OCI-LY1 (cell line): ENCODE results near the gene TCF4.

ENCODE experiments used
- H2AFZ ChIP-seq: fragments of 200-600 bp; sonication (generic), shearing (Covaris generic); 2 replicates; pipeline ENCODE4 v1.6.0; 2014; ENCODE audit warnings: antibody characterized with exemption, mild to moderate bottlenecking, low read length
- H3F3A ChIP-seq: fragments of 200-600 bp; sonication (generic), shearing (Covaris generic); 2 replicates; pipeline ENCODE4 v1.6.0; 2014; ENCODE audit warnings: mild to moderate bottlenecking, antibody characterized with exemption, low read length, moderate library complexity; ENCODE audit not compliant: insufficient read depth
- H3K27ac ChIP-seq: fragments of 200-600 bp; sonication (generic); 2 replicates; pipeline ENCODE4 v1.5.1; 2014; ENCODE audit warnings: low read length, mixed run types, mild to moderate bottlenecking, low read depth; ENCODE audit not compliant: poor library complexity, severe bottlenecking
- H3K27me3 ChIP-seq: fragments of 200-600 bp; sonication (generic); 2 replicates; pipeline ENCODE4 v1.6.0; 2014; ENCODE audit warnings: antibody characterized with exemption, mild to moderate bottlenecking, low read length, moderate library complexity; ENCODE audit not compliant: insufficient read depth
- H3K36me3 ChIP-seq: fragments of 200-600 bp; sonication (generic); 2 replicates; pipeline ENCODE4 v1.6.1; 2014; ENCODE audit warnings: mild to moderate bottlenecking, antibody characterized with exemption, low read length, moderate library complexity, mixed read lengths; ENCODE audit not compliant: insufficient read depth
- H3K4me1 ChIP-seq: fragments of 200-600 bp; sonication (generic); 2 replicates; pipeline ENCODE4 v1.5.1; 2014; ENCODE audit warnings: mild to moderate bottlenecking, low read length, moderate library complexity; ENCODE audit not compliant: insufficient read depth, severe bottlenecking
- H3K4me2 ChIP-seq: fragments of 200-600 bp; sonication (generic), shearing (Covaris generic); 2 replicates; pipeline ENCODE4 v1.6.1; 2014; ENCODE audit warnings: low read length
- H3K4me3 ChIP-seq: fragments of 200-600 bp; sonication (generic); 2 replicates; pipeline ENCODE4 v1.5.1; 2014; ENCODE audit warnings: low read length, low read depth, mild to moderate bottlenecking, mixed read lengths; ENCODE audit not compliant: poor library complexity, severe bottlenecking
- H3K79me2 ChIP-seq: fragments of 200-600 bp; shearing (Covaris generic); 2 replicates; pipeline ENCODE4 v1.6.1; 2016; ENCODE audit warnings: mixed run types, low read length, mixed read lengths; ENCODE audit not compliant: insufficient read depth
- H3K9ac ChIP-seq: fragments of 200-600 bp; sonication (generic), shearing (Covaris generic); 2 replicates; pipeline ENCODE4 v1.6.1; 2014; ENCODE audit warnings: mild to moderate bottlenecking, low read length, mixed read lengths
- H3K9me2 ChIP-seq: fragments of 200-600 bp; sonication (generic), shearing (Covaris generic); 2 replicates; pipeline ENCODE4 v1.6.1; 2014; ENCODE audit warnings: low read depth, mild to moderate bottlenecking, low read length, mixed read lengths
- H3K9me3 ChIP-seq: fragments of 200-600 bp; shearing (Covaris generic); 2 replicates; pipeline ENCODE4 v1.6.1; 2014; ENCODE audit warnings: low read length, mixed read lengths
- H4K20me1 ChIP-seq: fragments of 200-600 bp; sonication (generic), shearing (Covaris generic); 2 replicates; pipeline ENCODE4 v1.6.0; 2016; ENCODE audit warnings: mild to moderate bottlenecking, low read length; ENCODE audit not compliant: insufficient read depth
- CTCF ChIP-seq: fragments of 200-600 bp; sonication (generic), shearing (Covaris generic); IDR thresholded peaks from 2 replicates; pipeline ENCODE4 v1.5.1; 2017; ENCODE audit warnings: mild to moderate bottlenecking, antibody characterized with exemption, low read length, moderate library complexity, mixed read lengths
- EZH2 ChIP-seq: fragments of 200-600 bp; sonication (generic), shearing (Covaris generic); IDR thresholded peaks from 2 replicates; pipeline ENCODE4 v1.8.0; 2017; ENCODE audit warnings: borderline replicate concordance, mixed run types, mild to moderate bottlenecking, antibody characterized with exemption, low read length, moderate library complexity, mixed read lengths

TCF4 gene

GRCh38 chr18:55375930-55376329, 212.1 kb downstream of the TCF4 start:
- Histone ChIP-seq H4K20me1 (no peaks in the 10 kb centered on the region), H3K4me1 (peaks cover 14% of the 10 kb centered on the region), H2AFZ (no peak overlapping the region), H3K9me2 (no peaks in the 10 kb centered on the region), H3K27me3 (no peaks in the 10 kb centered on the region), H3F3A (no peaks in the 10 kb centered on the region), H3K9ac (no peak overlapping the region), H3K4me3 (no peak overlapping the region), H3K36me3 (peaks cover 58% of the 10 kb centered on the region), H3K79me2 (peaks cover 82% of the 10 kb centered on the region), H3K27ac (peak overlapping the region; percentile 25), H3K9me3 (peaks cover 2% of the 10 kb centered on the region), H3K4me2 (no peak overlapping the region)
- TF ChIP-seq CTCF, result no peak
- no peak for TF ChIP-seq EZH2

- peaks cover 77% of the 10 kb centered on the region for H3K79me2 ChIP-seq
- H3K9me2 ChIP-seq, result no peaks in the 10 kb centered on the region
- H3K4me2 ChIP-seq, result no peak overlapping the region
- H3K27me3 ChIP-seq, result no peaks in the 10 kb centered on the region
- no peaks in the 10 kb centered on the region for H3F3A ChIP-seq
- H3K4me1 ChIP-seq, result peaks cover 14% of the 10 kb centered on the region
- H3K4me3 ChIP-seq, result no peak overlapping the region
- H3K36me3 ChIP-seq, result peaks cover 60% of the 10 kb centered on the region
- no peaks in the 10 kb centered on the region for H4K20me1 ChIP-seq
- H3K9me3 ChIP-seq, result peaks cover 2% of the 10 kb centered on the region
- TF ChIP-seq CTCF (no peak), EZH2 (no peak)
- no peak overlapping the region for H3K9ac ChIP-seq
- no peak overlapping the region for H3K27ac ChIP-seq
- no peak overlapping the region for H2AFZ ChIP-seq
Measured at GRCh38 chr18:55374741-55375140, 213.3 kb downstream of the TCF4 start.

GRCh38 chr18:55372209-55372608, 215.8 kb downstream of the TCF4 start:
- no peak overlapping the region for H3K27ac ChIP-seq
- H3K4me1 ChIP-seq, result peaks cover 14% of the 10 kb centered on the region
- no peak overlapping the region for H3K4me3 ChIP-seq
- H3K79me2 ChIP-seq, result peaks cover 79% of the 10 kb centered on the region
- no peaks in the 10 kb centered on the region for H3K9me2 ChIP-seq
- no peaks in the 10 kb centered on the region for H3K27me3 ChIP-seq
- H3F3A ChIP-seq, result no peaks in the 10 kb centered on the region
- TF ChIP-seq EZH2 (no peak), CTCF (no peak)
- H3K9ac ChIP-seq, result no peak overlapping the region
- H3K9me3 ChIP-seq, result peaks cover 2% of the 10 kb centered on the region
- peaks cover 51% of the 10 kb centered on the region for H3K36me3 ChIP-seq
- H4K20me1 ChIP-seq, result no peaks in the 10 kb centered on the region
- no peak overlapping the region for H2AFZ ChIP-seq
- H3K4me2 ChIP-seq, result no peak overlapping the region
